Measurements from ENCODE around the gene ZNF205. TPM values are rescaled to one million over a fixed set of nuclear protein-coding genes. Genes with fewer than 3 reads are reported as not detected.

The ZNF205 gene
- total RNA-seq, 2 experiments from 2014 or later = not detected

DNA sequence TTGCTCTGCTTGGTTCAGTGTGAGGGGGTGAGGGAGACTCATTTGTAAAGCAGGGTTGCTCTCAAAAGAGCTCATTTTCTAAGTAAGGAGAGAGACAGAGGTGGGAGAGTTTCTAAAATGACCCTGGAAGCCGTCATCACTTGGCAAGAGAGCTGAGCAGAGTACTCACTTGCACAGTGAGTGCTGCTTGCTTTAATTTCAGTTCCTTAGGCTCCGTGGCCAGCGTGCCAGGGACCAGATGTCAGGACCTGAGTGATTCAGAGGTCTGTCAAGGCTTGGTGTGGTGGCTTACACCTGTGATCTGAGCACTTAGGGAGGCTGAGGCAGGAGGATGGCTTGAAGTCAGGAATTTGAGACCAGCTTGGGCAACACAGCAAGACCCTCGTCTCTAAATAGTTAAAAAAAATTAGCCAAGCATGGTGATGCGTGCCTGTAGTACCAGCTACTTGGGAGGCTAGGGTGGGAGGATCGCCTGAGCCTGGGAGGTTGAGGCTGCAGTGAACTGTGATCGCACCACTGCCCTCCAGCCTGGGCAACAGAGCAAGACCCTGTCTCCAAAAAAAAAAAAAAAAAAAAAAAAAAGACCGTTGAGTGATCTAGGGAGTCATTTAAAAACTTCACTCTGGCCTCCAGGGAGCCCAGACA, 10.7 kb downstream of the ZNF205 start:
- H3K4me1 ChIP-seq (ENCODE audit: insufficient read depth, low read length) = peaks cover 25% of the 10 kb centered on the region
- H3K27me3 ChIP-seq (ENCODE audit: control insufficient read depth in 1 of 2, insufficient read depth in 2 of 2, low read length in 2 of 2) = no peaks in the 10 kb centered on the region
- no peak for DNase-seq
- Mint-ChIP-seq H3K4me1 (ENCODE audit: low read depth) (peaks cover 37% of the 10 kb centered on the region), H3K27me3 (no peaks in the 10 kb centered on the region), H3K36me3 (ENCODE audit: low read depth) (peaks cover 7% of the 10 kb centered on the region), H3K27ac (peak overlapping the region; percentile 92), H3K4me3 (peak overlapping the region; percentile 98), H3K9me3 (no peaks in the 10 kb centered on the region)
- no peak overlapping the region for H3K4me3 ChIP-seq (ENCODE audit: low read length)
- H3K36me3 ChIP-seq (ENCODE audit: insufficient read depth, low read length) = peaks cover 3% of the 10 kb centered on the region
- ChIA-PET POLR2A (interaction anchor here (0.6 to 2.3 kb wide), 5 partner anchors 15 to 377 kb away, joined by 3 to 10 read pairs (median 4); partner anchors contain the start of gene IL32), CTCF (interaction anchor here (1.1 kb wide), 1 partner anchor 91 kb away, joined by 6 read pairs; no protein-coding TSS in a partner anchor)
- no peaks in the 10 kb centered on the region for H3K9me3 ChIP-seq (ENCODE audit: control insufficient read depth in 1 of 2, insufficient read depth in 1 of 2, low read length in 2 of 2)
- intact Hi-C loops (cut with DNase I, micrococcal nuclease) = no loop called here
- ATAC-seq (ENCODE audit: poor library complexity) = no peak
- TF ChIP-seq, protein P1, sequence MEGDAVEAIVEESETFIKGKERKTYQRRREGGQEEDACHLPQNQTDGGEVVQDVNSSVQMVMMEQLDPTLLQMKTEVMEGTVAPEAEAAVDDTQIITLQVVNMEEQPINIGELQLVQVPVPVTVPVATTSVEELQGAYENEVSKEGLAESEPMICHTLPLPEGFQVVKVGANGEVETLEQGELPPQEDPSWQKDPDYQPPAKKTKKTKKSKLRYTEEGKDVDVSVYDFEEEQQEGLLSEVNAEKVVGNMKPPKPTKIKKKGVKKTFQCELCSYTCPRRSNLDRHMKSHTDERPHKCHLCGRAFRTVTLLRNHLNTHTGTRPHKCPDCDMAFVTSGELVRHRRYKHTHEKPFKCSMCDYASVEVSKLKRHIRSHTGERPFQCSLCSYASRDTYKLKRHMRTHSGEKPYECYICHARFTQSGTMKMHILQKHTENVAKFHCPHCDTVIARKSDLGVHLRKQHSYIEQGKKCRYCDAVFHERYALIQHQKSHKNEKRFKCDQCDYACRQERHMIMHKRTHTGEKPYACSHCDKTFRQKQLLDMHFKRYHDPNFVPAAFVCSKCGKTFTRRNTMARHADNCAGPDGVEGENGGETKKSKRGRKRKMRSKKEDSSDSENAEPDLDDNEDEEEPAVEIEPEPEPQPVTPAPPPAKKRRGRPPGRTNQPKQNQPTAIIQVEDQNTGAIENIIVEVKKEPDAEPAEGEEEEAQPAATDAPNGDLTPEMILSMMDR (IDR thresholded peaks at IDR 0.05) = no peak
- H3K27ac ChIP-seq (ENCODE audit: low read depth in 1 of 2, low read length in 2 of 2) = no peak overlapping the region

- CTCF ChIA-PET = interaction anchor here (0.6 to 2.0 kb wide), 5 partner anchors 28 to 120 kb away, joined by 3 to 14 read pairs (median 3); no protein-coding TSS in a partner anchor
- TF ChIP-seq, protein P1 (IDR thresholded peaks at IDR 0.05) = peak; percentile 41
- Mint-ChIP-seq H3K27ac (peak overlapping the region; percentile 92), H3K9me3 (no peaks in the 10 kb centered on the region), H3K36me3 (ENCODE audit: low read depth) (peaks cover 7% of the 10 kb centered on the region), H3K4me3 (peak overlapping the region; percentile 98), H3K4me1 (ENCODE audit: low read depth) (peaks cover 49% of the 10 kb centered on the region), H3K27me3 (no peaks in the 10 kb centered on the region)
- DNase-seq = peak; percentile 93 to 98 (median 96)
- peak; percentile 89 for ATAC-seq (ENCODE audit: poor library complexity)
- POLR2A ChIA-PET = interaction anchor here (0.7 to 2.1 kb wide), 9 partner anchors 10 to 66 kb away, joined by 3 to 12 read pairs (median 5); partner anchors contain the start of genes IL32 and ZNF213
- Histone ChIP-seq H3K27ac (ENCODE audit: low read depth in 1 of 2, low read length in 2 of 2) (peak overlapping the region; percentile 70 to 71), H3K9me3 (ENCODE audit: control insufficient read depth in 1 of 2, insufficient read depth in 1 of 2, low read length in 2 of 2) (no peaks in the 10 kb centered on the region), H3K36me3 (ENCODE audit: insufficient read depth, low read length) (peaks cover 3% of the 10 kb centered on the region), H3K4me3 (ENCODE audit: low read length) (peak overlapping the region; percentile 77), H3K4me1 (ENCODE audit: insufficient read depth, low read length) (peaks cover 37% of the 10 kb centered on the region), H3K27me3 (ENCODE audit: control insufficient read depth in 1 of 2, insufficient read depth in 2 of 2, low read length in 2 of 2) (no peaks in the 10 kb centered on the region)
- intact Hi-C loops (cut with DNase I, micrococcal nuclease) = loop anchor here (1.0 kb wide), 2 partner anchors 10 to 18 kb away; no protein-coding TSS in a partner anchor
Observed at GRCh38 chr16:3123986-3124886, 11.8 kb downstream of the ZNF205 start.

DNA sequence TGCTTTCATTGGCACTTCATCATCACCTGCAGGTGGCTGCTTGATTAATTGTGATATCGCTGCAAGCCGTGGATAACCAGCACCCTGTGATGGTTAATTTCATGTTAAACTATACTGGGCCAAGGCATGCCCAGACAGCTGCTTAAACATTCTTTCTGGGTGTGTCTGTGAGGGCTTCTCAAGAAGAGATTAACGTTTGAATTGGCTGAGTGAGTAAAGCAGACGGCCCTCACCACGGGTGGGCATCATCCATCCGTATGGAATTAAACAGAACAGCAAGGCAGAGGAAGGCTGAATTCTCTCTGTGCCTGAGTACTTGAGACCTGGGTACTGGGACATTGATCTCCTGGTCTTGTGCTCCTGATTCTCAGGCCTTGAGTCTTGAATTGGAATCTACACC, 15.4 kb downstream of the ZNF205 start:
- peak overlapping the region; percentile 49 for H3K27ac Mint-ChIP-seq
- no peak for ATAC-seq (ENCODE audit: poor library complexity)
- H3K4me1 Mint-ChIP-seq (ENCODE audit: low read depth) = peaks cover 62% of the 10 kb centered on the region
- Histone ChIP-seq H3K9me3 (ENCODE audit: control insufficient read depth in 1 of 2, insufficient read depth in 1 of 2, low read length in 2 of 2) (no peaks in the 10 kb centered on the region), H3K27me3 (ENCODE audit: control insufficient read depth in 1 of 2, insufficient read depth in 2 of 2, low read length in 2 of 2) (no peaks in the 10 kb centered on the region), H3K36me3 (ENCODE audit: insufficient read depth, low read length) (peaks cover 7% of the 10 kb centered on the region), H3K4me1 (ENCODE audit: insufficient read depth, low read length) (peaks cover 53% of the 10 kb centered on the region), H3K27ac (ENCODE audit: low read depth in 1 of 2, low read length in 2 of 2) (peak overlapping the region in 1 of 2 donors; percentile 7), H3K4me3 (ENCODE audit: low read length) (no peak overlapping the region)
- POLR2A ChIA-PET = interaction anchor here (0.8 to 4.9 kb wide), 6 partner anchors 31 to 96 kb away, joined by 3 to 70 read pairs (median 35); partner anchors contain the start of gene IL32
- H3K36me3 Mint-ChIP-seq (ENCODE audit: low read depth) = peaks cover 20% of the 10 kb centered on the region
- CTCF ChIA-PET = interaction anchor here (2.4 to 3.3 kb wide), 3 partner anchors 26 to 125 kb away, joined by 13 to 62 read pairs (median 22); no protein-coding TSS in a partner anchor
- peak overlapping the region; percentile 91 for H3K4me3 Mint-ChIP-seq
- H3K9me3 Mint-ChIP-seq = no peaks in the 10 kb centered on the region
- intact Hi-C loops (cut with DNase I, micrococcal nuclease) = no loop called here
- no peak for DNase-seq
- TF ChIP-seq, protein P1 (IDR thresholded peaks at IDR 0.05) = no peak
- no peaks in the 10 kb centered on the region for H3K27me3 Mint-ChIP-seq

Measured in CD4-positive, alpha-beta T cell (primary cell).